Measurements from ENCODE around the gene EFL1.
A peak's percentile ranks its signal among the peaks of the same experiment; 100 is the strongest.

EFL1 gene

DNA sequence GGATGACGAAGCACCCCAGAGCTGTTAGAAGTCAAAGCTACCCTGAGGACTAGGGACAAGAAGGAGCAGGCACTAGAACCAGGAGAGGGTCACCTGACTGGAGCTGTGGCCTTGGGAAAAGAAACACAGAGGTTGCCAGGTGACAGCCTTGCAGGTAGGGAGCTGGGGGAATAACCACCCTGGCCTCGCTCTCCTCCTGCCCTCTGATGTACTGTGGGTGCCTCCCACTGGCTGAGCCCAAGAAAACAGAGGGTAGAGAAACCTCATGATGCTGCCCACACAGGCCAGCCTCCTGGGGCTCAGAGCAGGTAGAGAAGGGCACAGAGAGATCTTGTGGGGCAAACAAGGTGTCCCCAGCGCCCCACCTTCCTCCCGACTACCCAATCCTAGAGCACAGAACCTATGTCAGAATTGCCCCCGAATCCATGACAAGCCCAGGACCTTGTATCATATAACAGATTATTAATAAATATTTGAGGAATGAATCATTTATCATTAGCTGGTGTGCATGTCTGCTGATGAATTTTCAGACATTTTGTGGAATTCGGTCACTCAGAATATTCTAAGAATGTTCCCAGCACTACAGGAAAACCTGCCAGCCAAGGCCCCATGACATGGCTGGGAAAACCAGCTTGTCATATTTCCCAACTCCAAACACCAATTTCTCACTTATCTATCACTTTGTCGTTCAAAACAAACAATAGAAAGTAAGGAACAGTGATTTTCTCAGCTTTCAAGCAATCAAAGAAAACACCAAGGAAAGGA lies 156.9 kb downstream of the EFL1 start (continued):
- 0 out of 2 replicates have a peak, but pooled peaks have one; percentile 6 for TF ChIP-seq PRDM1 (tag by site-specific recombination; IDR thresholded peaks at IDR 0.05)

DNA sequence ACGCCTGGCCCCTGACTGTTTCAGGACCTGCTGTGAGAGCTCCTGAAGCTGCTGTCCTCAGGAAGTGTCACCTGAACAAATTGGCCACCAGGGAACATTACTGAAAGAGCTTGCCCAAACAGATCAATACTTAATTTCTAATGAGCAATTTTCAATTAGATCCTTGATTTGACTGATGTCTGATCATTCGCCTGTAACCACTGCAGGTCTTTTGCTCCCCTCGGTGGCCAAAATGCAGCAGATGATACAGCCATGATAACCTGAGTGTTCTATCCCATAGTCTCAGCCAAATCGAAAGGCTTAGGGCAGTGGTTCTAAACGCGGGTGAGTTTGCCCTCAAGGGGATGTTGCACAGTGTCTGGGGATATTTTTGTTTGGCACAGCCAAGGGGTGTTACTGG lies 159.1 kb downstream of the EFL1 start:
- no peak for TF ChIP-seq ZBTB20 (tag by site-specific recombination; IDR thresholded peaks at IDR 0.05)
- TF ChIP-seq, protein P1, sequence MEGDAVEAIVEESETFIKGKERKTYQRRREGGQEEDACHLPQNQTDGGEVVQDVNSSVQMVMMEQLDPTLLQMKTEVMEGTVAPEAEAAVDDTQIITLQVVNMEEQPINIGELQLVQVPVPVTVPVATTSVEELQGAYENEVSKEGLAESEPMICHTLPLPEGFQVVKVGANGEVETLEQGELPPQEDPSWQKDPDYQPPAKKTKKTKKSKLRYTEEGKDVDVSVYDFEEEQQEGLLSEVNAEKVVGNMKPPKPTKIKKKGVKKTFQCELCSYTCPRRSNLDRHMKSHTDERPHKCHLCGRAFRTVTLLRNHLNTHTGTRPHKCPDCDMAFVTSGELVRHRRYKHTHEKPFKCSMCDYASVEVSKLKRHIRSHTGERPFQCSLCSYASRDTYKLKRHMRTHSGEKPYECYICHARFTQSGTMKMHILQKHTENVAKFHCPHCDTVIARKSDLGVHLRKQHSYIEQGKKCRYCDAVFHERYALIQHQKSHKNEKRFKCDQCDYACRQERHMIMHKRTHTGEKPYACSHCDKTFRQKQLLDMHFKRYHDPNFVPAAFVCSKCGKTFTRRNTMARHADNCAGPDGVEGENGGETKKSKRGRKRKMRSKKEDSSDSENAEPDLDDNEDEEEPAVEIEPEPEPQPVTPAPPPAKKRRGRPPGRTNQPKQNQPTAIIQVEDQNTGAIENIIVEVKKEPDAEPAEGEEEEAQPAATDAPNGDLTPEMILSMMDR (tag by site-specific recombination; IDR thresholded peaks at IDR 0.05), result peak; percentile 63
- Histone ChIP-seq H3K4me1 (ENCODE audit: control insufficient read depth, insufficient read depth, low read length) (no peaks in the 10 kb centered on the region), H3K27ac (ENCODE audit: extremely low read depth, low read depth, low read length) (no peak overlapping the region), H3K9me3 (ENCODE audit: control insufficient read depth, insufficient read depth, low read depth, low read length) (no peaks in the 10 kb centered on the region), H3K4me3 (ENCODE audit: low read depth, low read length) (no peak overlapping the region), H3K36me3 (ENCODE audit: control insufficient read depth in 2 of 2, insufficient read depth in 1 of 2, low read length in 2 of 2) (no peaks in the 10 kb centered on the region)
- POLR2A ChIA-PET, result interaction anchor here (0.6 kb wide), 1 partner anchor 587 kb away, joined by 5 read pairs; no protein-coding TSS in a partner anchor
- CTCF ChIA-PET, result interaction anchor here (0.6 to 1.8 kb wide), 4 partner anchors 10 to 693 kb away, joined by 3 to 7 read pairs (median 5); no protein-coding TSS in a partner anchor

DNA sequence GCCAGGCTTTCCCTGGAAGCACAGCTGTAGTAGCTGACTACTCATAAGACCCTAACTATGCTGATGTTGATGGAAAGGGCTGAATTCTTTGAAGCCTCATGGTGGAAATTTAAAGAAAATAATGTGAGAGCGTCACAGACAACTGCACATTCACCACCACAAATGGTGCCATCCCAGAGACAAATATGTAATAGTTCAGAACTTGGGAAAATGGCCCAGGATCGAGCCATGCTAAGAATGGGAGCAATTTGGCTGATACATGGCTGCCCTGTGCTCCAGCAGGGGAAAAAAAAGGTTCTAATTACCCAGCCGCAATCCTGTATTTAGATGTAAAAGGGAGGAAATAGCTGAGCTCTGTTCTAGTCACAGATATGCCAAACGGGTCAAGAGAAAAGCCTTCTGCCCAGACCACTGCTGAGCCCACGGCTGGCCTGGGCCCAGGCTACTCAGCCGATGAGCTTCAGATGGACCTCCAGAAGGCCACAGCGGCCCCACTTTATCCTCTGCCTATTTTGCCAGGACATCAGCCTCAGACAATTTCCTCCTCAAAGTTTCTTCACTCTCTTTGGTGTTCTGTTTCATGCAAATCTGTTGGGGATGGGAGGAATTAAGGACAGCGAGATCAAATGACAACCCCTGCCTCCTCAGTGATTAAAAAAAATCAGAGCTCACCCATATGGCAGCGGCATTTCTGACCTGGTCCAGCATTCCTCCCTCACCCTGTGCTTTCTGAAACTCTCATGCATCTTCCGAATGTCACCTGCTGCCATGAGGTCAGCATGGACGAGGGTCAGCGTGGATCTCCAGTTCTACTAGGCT lies 162.2 kb downstream of the EFL1 start:
- Histone ChIP-seq H3K4me3 (ENCODE audit: low read depth, low read length) (no peak overlapping the region), H3K9me3 (ENCODE audit: control insufficient read depth, insufficient read depth, low read depth, low read length) (no peaks in the 10 kb centered on the region), H3K36me3 (ENCODE audit: control insufficient read depth in 2 of 2, insufficient read depth in 1 of 2, low read length in 2 of 2) (no peaks in the 10 kb centered on the region), H3K4me1 (ENCODE audit: control insufficient read depth, insufficient read depth, low read length) (no peaks in the 10 kb centered on the region), H3K27ac (ENCODE audit: extremely low read depth, low read depth, low read length) (no peak overlapping the region)
- TF ChIP-seq WT1 (tag by site-specific recombination; IDR thresholded peaks at IDR 0.05), result peak; percentile 48; the same call in 1 of the 2 replicates
- no peak for TF ChIP-seq ZNF596 (tag by site-specific recombination; IDR thresholded peaks at IDR 0.05)
- POLR2A ChIA-PET, result no interaction called here
- CTCF ChIA-PET, result interaction anchor here (0.6 to 1.8 kb wide), 2 partner anchors 8 to 198 kb away, joined by 3 to 16 read pairs; no protein-coding TSS in a partner anchor

DNA sequence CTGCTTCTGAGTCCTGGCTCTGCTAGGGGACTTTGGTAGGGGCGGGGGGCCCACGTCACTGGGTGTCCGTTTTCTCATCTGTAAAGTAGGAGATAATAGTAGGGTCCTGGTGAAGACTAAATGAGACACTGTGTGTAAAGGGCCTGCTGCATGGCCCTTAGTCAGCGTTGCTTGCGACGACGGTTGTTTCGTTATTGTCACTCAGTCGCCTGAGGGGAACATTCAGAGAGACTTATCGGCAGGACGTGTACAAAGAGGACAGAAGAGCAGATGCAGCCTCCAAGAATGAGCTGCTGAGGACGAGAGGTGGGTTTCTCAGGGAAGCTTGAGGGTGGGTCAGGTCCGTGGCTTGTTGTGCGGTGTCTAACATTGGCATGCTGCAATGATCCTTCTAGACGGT lies 163.9 kb downstream of the EFL1 start:
- TF ChIP-seq GLIS1 (tag by site-specific recombination; IDR thresholded peaks at IDR 0.05) (no peak), ZNF624 (tag by site-specific recombination; IDR thresholded peaks at IDR 0.05) (no peak), ZNF529 (tag by site-specific recombination; IDR thresholded peaks at IDR 0.05; ENCODE audit: insufficient replicate concordance) (no peak), ZNF792 (tag by site-specific recombination; IDR thresholded peaks at IDR 0.05) (no peak), ZNF324 (tag by site-specific recombination; IDR thresholded peaks at IDR 0.05) (no peak), ZNF248 (tag by site-specific recombination; IDR thresholded peaks at IDR 0.05) (no peak)
- TF ChIP-seq, protein P2, sequence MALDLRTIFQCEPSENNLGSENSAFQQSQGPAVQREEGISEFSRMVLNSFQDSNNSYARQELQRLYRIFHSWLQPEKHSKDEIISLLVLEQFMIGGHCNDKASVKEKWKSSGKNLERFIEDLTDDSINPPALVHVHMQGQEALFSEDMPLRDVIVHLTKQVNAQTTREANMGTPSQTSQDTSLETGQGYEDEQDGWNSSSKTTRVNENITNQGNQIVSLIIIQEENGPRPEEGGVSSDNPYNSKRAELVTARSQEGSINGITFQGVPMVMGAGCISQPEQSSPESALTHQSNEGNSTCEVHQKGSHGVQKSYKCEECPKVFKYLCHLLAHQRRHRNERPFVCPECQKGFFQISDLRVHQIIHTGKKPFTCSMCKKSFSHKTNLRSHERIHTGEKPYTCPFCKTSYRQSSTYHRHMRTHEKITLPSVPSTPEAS (tag by site-specific recombination; IDR thresholded peaks at IDR 0.05), result no peak
- POLR2A ChIA-PET, result no interaction called here
- H3K36me3 ChIP-seq (ENCODE audit: control insufficient read depth in 2 of 2, insufficient read depth in 1 of 2, low read length in 2 of 2), result no peaks in the 10 kb centered on the region

More for the DNA sequence above, 163.9 kb downstream of the EFL1 start:
- no peaks in the 10 kb centered on the region for H3K9me3 ChIP-seq (ENCODE audit: control insufficient read depth, insufficient read depth, low read depth, low read length)
- CTCF ChIA-PET, result interaction anchor here (1.8 kb wide), 1 partner anchor 10 kb away, joined by 16 read pairs; no protein-coding TSS in a partner anchor
- no peak overlapping the region for H3K4me3 ChIP-seq (ENCODE audit: low read depth, low read length)
- no peak overlapping the region for H3K27ac ChIP-seq (ENCODE audit: extremely low read depth, low read depth, low read length)
- H3K4me1 ChIP-seq (ENCODE audit: control insufficient read depth, insufficient read depth, low read length), result no peaks in the 10 kb centered on the region
